BJ (cell line): ENCODE results near the gene PRPF8. TPM values are rescaled to one million over a fixed set of nuclear protein-coding genes. Genes with fewer than 3 reads are reported as not detected.

Source experiments
- CTCF ChIA-PET: fragments of 350-600 bp; formaldehyde crosslinking; extraction: SDS; loops from one replicate; lab custom pipeline; 2021; ENCODE audit warnings: antibody characterized with exemption, inconsistent platforms; lab: Yijun Ruan, JAX
- POLR2A ChIA-PET: fragments of 300-600 bp; sonication (Branson Sonifier 250); formaldehyde crosslinking; extraction: SDS; loops from one replicate; lab custom pipeline; 2021; ENCODE audit warnings: antibody characterized with exemption; lab: Charles Lee
- DNase-seq: peaks from one replicate; pipeline ENCODE4 v3.0.0-alpha.2; 2011; ENCODE audit warnings: low read depth
- H3K27me3 ChIP-seq: 2 replicates; pipeline ENCODE4 v1.6.0; 2011; ENCODE audit warnings: low read length; ENCODE audit not compliant: control insufficient read depth, insufficient read depth
- H3K36me3 ChIP-seq: 2 replicates; pipeline ENCODE4 v1.5.1; 2011; ENCODE audit warnings: low read length; ENCODE audit not compliant: control insufficient read depth, insufficient read depth
- H3K4me3 ChIP-seq: 2 replicates; pipeline ENCODE4 v1.5.1; 2011; ENCODE audit warnings: low read depth, mild to moderate bottlenecking, control low read depth, low read length
- polyA minus RNA-seq: library from RNA; depleted of rRNA, polyadenylated mRNA; stranded (reverse); fragments of >200 nt; gene quantifications from 2 replicates; pipeline ENCODE4 v1.2.3, GENCODE V29; 2011; rRNA and poly(A)+ RNA removed
- polyA plus RNA-seq: library from polyadenylated mRNA; depleted of rRNA; stranded (reverse); fragments of >200 nt; gene quantifications from 2 replicates; pipeline ENCODE4 v1.2.3, GENCODE V29; 2011; rRNA removed
- TF ChIP-seq, protein P1 (sequence below): IDR thresholded peaks from 2 replicates; pipeline ENCODE4 v1.5.1; 2011; ENCODE audit warnings: low read depth, mild to moderate bottlenecking, control low read depth, inconsistent platforms, low read length, moderate library complexity; ENCODE audit not compliant: insufficient read depth

Gene PRPF8
- polyA plus RNA-seq = 113 and 194 TPM in 2 replicates
- 292 and 302 TPM in 2 replicates for polyA minus RNA-seq

DNA sequence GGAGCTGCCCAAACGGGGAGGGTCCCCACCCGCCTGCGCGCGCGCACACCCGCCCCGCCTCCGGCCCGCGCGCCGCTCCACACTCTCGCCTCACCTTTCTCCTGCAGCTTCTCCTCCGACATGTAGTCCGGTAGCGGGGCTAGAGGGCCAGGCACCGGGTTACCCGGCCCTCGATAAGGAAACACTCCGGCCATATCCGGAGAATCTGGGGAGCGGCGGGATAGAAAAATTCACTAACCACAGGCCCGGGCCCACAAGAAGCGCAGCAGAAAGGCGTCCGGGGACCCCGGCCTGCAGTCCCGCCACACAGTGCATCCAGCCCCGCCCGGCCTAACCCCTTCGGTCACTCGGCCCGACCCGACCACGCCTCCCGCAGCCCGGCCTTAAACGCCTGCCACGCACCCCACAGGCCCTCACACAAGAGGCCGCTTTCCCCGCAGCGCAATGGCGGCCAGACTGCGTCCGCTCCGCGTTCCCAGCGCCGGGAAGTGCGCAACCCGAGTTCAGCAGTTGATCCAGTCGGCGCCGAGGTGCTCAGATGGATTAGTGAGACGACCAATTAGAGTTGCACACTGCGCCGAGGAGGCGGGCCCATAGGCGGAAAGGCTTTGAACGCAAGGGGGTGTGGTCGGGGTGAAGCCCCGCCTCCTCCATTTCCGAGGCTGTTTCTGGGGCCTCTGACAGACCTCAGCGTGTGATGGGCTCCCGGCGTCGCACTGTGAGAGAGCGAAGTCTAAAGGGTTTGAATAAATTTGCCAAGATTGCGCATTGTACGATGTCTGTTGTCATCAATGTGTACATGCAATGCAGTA is at the start of gene PRPF8:
Gene PRPF8, minus strand, starts transcription at position 490 of the 812 bp plus-strand sequence. Its CDS starts 296 bp downstream, at position 194.
- peaks cover 21% of the 10 kb centered on the region for H3K36me3 ChIP-seq
- POLR2A ChIA-PET = interaction anchor here (0.7 to 1.0 kb wide), 2 partner anchors 35 to 118 kb away, joined by 3 to 14 read pairs; partner anchors contain the start of gene RILP
- CTCF ChIA-PET = interaction anchor here (0.8 to 3.1 kb wide), 4 partner anchors 10 to 37 kb away, joined by 3 to 13 read pairs (median 4); partner anchors contain the start of gene RILP
- no peaks in the 10 kb centered on the region for H3K27me3 ChIP-seq
- TF ChIP-seq, protein P1, sequence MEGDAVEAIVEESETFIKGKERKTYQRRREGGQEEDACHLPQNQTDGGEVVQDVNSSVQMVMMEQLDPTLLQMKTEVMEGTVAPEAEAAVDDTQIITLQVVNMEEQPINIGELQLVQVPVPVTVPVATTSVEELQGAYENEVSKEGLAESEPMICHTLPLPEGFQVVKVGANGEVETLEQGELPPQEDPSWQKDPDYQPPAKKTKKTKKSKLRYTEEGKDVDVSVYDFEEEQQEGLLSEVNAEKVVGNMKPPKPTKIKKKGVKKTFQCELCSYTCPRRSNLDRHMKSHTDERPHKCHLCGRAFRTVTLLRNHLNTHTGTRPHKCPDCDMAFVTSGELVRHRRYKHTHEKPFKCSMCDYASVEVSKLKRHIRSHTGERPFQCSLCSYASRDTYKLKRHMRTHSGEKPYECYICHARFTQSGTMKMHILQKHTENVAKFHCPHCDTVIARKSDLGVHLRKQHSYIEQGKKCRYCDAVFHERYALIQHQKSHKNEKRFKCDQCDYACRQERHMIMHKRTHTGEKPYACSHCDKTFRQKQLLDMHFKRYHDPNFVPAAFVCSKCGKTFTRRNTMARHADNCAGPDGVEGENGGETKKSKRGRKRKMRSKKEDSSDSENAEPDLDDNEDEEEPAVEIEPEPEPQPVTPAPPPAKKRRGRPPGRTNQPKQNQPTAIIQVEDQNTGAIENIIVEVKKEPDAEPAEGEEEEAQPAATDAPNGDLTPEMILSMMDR = no peak
- peak; percentile 87 for DNase-seq
- peak within 1 kb of the TSS; percentile 97 for H3K4me3 ChIP-seq

DNA sequence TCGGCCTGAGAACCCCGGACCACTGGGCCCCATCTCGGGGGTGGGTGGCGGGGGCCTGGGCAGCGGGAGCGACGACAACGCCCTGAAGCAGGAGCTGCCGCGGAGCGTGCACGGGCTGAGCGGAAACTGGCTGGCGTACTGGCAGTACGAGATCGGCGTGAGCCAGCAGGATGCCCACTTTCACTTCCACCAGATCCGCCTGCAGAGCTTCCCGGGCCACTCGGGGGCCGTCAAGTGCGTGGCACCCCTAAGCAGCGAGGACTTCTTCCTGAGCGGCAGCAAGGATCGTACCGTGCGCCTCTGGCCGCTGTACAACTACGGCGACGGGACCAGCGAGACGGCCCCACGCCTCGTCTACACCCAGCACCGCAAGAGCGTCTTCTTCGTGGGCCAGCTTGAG is 49.1 kb upstream of the PRPF8 start:
- DNase-seq = no peak
- TF ChIP-seq, protein P1 = no peak
- Histone ChIP-seq H3K27me3 (no peaks in the 10 kb centered on the region), H3K36me3 (peaks cover 18% of the 10 kb centered on the region), H3K4me3 (no peak overlapping the region)
- ChIA-PET CTCF (no interaction called here), POLR2A (no interaction called here)

DNA sequence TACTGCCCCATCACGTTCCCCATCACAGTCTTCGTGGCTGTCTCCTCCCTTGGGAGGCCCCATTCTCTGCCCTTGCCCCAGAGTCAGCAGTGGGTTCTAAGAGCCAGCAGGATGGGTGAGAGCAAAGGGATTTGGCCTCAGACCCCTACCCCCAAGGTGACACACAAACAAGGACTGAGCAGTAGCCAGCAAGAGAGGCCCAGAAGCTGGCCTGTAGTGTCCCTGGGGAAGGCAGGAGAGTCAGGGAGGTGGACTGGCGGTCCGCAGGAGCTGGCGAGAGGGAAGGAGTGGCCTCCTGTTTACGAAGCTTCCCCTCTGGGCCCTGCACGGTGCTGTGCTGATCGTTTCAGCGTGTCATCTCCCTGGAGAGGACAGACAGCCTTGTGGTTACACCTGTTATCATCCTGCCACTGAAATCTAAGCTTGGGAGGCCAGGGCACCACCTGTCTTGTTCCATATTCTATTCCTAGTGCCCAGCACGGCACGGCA is 48.2 kb upstream of the PRPF8 start:
- POLR2A ChIA-PET = no interaction called here
- TF ChIP-seq, protein P1 = no peak
- no peak for DNase-seq
- no peak overlapping the region for H3K4me3 ChIP-seq
- CTCF ChIA-PET = interaction anchor here (0.9 to 1.8 kb wide), 2 partner anchors 11 to 51 kb away, joined by 5 to 6 read pairs; no protein-coding TSS in a partner anchor
- H3K36me3 ChIP-seq = peaks cover 23% of the 10 kb centered on the region
- no peaks in the 10 kb centered on the region for H3K27me3 ChIP-seq

DNA sequence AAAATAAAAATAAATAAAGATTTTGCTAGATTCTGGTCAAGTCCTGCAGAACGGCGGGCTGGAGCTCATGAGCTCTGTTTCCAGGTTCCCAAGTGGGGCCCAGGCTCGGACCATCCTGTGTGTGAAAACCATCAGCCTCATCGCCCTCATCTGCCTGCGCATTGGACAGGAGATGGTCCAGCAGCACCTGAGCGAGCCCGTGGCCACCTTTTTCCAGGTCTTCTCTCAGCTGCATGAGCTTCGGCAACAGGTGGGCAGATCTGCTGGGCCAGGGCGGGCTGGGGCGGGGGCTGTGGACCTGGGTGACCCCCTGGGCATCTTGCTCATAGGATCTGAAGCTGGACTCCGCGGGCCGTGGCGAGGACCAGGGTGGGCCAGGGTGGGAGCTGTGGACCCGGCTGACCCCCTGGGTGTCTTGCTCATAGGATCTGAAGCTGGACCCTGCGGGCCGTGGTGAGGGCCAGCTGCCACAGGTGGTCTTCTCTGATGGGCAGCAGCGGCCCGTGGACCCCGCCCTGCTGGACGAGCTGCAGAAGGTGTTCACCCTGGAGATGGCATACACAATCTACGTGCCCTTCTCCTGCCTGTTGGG is 47.7 kb upstream of the PRPF8 start:
- DNase-seq = no peak
- TF ChIP-seq, protein P1 = no peak
- ChIA-PET POLR2A (no interaction called here), CTCF (interaction anchor here (0.9 to 2.8 kb wide), 4 partner anchors 11 to 52 kb away, joined by 3 to 18 read pairs (median 6); no protein-coding TSS in a partner anchor)
- Histone ChIP-seq H3K4me3 (no peak overlapping the region), H3K27me3 (no peaks in the 10 kb centered on the region), H3K36me3 (peaks cover 19% of the 10 kb centered on the region)

DNA sequence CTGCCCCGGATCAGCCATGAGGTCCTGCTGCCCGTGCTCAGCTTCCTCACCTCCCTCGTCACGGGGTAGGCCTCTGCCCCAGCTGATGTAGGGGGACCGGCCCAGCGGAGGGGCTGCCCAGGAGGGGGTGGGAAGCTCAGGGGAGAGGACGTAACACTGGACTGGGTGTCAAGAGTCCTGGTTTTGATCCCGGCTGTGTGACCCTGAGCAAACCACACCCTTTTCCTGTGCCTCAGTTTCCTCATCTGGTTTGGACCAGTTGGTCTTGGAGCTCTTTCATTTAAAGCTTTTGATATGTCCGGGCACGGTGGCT is 46.5 kb upstream of the PRPF8 start:
- TF ChIP-seq, protein P1 = no peak
- ChIA-PET POLR2A (no interaction called here), CTCF (interaction anchor here (1.6 to 2.8 kb wide), 2 partner anchors 10 to 62 kb away, joined by 3 to 18 read pairs; no protein-coding TSS in a partner anchor)
- Histone ChIP-seq H3K4me3 (no peak overlapping the region), H3K36me3 (peaks cover 22% of the 10 kb centered on the region), H3K27me3 (no peaks in the 10 kb centered on the region)
- DNase-seq = no peak
